ENCODE measurements around the gene LYPD6B.
"Not testable (repeated sequence)": the region's sequence is repeated elsewhere in the genome, so short reads cannot be mapped to it uniquely, and the experiment has no call there.

GRCh38 chr2:149256877-149257276 lies 218.4 kb downstream of the LYPD6B start:
- TF ChIP-seq, protein P1, sequence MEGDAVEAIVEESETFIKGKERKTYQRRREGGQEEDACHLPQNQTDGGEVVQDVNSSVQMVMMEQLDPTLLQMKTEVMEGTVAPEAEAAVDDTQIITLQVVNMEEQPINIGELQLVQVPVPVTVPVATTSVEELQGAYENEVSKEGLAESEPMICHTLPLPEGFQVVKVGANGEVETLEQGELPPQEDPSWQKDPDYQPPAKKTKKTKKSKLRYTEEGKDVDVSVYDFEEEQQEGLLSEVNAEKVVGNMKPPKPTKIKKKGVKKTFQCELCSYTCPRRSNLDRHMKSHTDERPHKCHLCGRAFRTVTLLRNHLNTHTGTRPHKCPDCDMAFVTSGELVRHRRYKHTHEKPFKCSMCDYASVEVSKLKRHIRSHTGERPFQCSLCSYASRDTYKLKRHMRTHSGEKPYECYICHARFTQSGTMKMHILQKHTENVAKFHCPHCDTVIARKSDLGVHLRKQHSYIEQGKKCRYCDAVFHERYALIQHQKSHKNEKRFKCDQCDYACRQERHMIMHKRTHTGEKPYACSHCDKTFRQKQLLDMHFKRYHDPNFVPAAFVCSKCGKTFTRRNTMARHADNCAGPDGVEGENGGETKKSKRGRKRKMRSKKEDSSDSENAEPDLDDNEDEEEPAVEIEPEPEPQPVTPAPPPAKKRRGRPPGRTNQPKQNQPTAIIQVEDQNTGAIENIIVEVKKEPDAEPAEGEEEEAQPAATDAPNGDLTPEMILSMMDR (IDR thresholded peaks at IDR 0.05), result not testable (repeated sequence)
- TF ChIP-seq POLR2A (IDR thresholded peaks at IDR 0.05), result not testable (repeated sequence)

Measured in body of pancreas (tissue), 4 donors.